Ammon's horn (tissue), 1 donor: Measurements from ENCODE around the gene EIF2S3B.
"Not testable (repeated sequence)": the region's sequence is repeated elsewhere in the genome, so short reads cannot be mapped to it uniquely, and the experiment has no call there.

Experiments used
- DNase-seq: peaks from one replicate; pipeline ENCODE4 v3.0.0-alpha.2; 2016; ENCODE audit warnings: low spot score

The EIF2S3B gene

GRCh38 chr12:10505620-10506019 is at the start of gene EIF2S3B:
Gene EIF2S3B, plus strand, starts transcription at chr12:10505890. Its CDS starts 13 bp downstream, at chr12:10505903.
- DNase-seq = no peak

DNA sequence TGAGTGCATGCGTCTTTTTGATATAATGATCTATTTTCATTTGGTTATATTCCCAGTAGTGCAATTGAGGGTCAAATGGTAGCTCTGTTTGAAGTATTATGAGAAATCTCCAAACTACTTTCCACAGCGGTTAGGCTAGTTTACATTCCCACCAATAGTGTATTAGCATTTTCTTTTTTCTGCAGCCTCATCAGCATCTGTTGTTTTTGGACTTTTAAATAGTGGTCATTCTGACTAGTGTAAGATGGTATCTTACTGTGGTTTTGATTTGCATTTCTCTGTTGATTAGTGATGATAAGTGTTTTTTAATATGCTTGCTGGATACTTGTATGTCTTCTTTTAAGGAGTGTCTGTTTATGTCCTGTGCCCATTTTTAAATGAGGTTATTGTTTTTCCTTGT is 48.8 kb upstream of the EIF2S3B start:
- no peak for DNase-seq

DNA sequence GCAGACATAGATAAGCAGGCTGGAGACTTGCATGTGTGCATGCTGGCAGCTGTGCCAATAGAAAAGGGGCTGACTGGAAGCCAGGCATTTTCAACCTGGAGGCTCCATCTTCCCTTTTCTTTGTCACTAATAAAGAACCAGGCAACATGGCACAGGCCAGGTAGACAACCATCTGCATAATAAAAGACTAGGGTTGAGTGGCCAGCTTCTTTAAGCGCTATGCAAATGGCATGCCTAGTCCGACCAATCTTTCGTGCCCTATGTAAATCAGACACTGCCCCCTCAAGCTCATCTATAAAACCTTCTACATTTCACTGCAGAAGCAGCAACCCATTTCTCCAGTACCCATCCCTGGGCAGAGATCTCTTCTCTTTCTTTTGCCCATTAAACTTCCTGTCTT is 47.9 kb upstream of the EIF2S3B start:
- no peak for DNase-seq

GRCh38 chr12:10466311-10466710 is 39.4 kb upstream of the EIF2S3B start:
- no peak for DNase-seq

DNA sequence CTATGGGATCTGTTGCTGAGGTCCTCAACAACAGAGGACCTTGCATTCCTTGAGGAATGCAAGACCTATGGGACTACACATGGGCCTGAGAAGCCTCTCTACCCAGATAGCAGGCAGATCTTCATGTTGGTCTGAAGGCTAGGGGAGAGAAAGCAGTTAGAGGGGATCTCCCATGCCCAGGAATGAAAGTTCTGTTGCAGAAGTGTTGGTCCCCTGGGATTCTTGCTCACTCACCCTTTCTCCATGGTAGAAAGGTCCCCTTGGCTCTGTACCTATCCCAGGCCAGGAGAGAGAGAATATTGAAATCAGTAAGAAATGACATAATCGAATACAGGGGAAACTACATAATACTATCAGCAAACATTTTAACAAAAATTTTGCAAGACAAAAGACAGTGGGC is 36.0 kb upstream of the EIF2S3B start:
- no peak for DNase-seq

GRCh38 chr12:10472808-10473207 is 32.9 kb upstream of the EIF2S3B start:
- not testable (repeated sequence) for DNase-seq

DNA sequence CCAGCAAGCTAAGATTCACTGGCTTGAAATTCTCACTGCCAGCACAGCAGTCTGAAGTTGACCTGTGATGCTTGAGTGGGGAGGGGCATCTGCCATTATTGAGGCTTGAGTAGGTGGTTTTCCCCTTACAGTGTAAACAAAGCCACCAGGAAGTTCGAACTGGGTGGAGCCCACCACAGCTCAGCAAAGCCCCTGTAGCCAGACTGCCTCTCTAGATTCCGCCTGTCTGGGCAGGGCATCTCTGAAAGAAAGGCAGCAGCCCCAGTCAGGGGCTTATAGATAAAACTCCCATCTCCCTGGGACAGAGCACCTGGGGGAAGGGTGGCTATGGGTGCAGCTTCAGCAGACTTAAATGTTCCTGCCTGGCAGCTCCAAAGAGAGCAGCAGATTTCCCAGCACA is 23.8 kb upstream of the EIF2S3B start:
- not testable (repeated sequence) for DNase-seq

DNA sequence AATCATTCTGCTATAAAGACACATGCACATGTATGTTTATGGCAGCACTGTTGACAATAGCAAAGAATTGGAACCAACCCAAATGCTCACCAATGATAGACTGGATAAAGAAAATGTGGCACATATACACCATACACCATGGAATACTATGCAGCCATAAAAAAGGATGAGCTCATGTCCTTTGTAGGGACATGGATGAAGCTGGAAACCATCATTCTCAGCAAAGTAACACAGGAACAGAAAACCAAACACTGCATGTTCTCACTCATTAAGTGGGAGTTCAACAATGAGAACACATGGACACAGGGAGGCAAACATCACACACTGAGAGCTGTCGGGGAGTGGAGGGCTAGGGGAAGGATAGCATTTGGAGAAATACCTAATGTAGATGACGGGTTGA is 18.4 kb upstream of the EIF2S3B start:
- not testable (repeated sequence) for DNase-seq

DNA sequence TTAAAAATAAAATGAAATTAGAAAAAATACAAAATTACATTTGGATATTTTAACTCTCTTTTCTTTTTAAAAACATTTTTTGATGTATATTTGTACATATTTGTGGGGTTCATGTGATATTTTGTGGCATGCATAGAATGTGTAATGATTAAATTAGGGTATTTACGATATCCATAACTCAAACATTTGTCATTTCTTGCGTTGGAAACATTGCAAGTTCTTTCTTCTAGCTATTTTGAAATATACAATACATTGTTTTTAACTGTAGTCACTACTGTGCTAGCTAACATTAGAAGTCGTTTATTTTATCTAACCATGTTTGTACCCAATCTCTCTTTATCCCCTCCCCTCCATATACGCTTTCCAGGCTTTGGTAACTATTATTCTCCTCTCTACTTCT is 13.9 kb upstream of the EIF2S3B start:
- DNase-seq = no peak

GRCh38 chr12:10497602-10498001 is 8.1 kb upstream of the EIF2S3B start:
- no peak for DNase-seq

DNA sequence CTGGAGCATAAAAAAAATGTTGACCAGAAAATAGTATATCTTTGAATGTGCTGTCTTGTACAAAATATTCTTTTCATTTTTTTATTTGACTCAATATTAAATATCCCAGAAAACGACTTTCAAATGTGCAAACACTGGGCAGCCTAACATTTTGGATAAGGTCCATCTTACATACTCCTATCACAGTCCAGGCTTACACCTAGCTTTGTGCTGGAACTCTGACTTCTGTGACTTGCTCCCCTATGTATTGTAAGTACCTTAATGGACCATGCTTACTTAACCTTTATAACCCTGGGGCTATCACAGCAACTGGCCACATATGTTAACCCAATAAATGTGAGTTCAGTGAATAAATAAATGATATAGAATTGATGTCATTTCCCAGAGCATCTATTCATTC is 7.6 kb upstream of the EIF2S3B start:
- DNase-seq = no peak

- DNase-seq = peak; percentile 16
Observed at GRCh38 chr12:10501030-10501429, 4.7 kb upstream of the EIF2S3B start.

DNA sequence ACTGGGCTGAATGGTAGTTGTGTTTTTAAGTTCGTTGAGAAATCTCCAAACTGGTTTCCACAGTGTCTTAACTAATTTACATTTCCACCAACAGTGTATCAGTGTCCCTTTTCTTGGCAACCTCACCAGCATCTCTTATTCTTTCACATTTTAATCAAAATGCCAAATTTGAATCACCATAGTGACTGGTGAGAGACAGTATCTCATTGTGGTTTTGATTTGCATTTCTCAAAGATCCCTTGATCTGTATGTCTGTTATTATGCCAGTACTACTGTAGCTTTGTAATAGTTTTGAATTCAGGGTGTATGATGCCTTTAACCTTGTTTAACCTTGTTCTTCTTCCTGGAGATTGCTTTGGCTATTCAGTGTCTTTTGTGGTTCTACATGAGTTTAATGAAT is 2.2 kb upstream of the EIF2S3B start:
- peak; percentile 16 for DNase-seq

- peak; percentile 28 for DNase-seq
Observed at GRCh38 chr12:10511756-10512355, 6.2 kb downstream of the EIF2S3B start.

GRCh38 chr12:10512798-10513197 is 7.1 kb downstream of the EIF2S3B start:
- DNase-seq = no peak

GRCh38 chr12:10521555-10521954 is 15.9 kb downstream of the EIF2S3B start:
- no peak for DNase-seq

DNA sequence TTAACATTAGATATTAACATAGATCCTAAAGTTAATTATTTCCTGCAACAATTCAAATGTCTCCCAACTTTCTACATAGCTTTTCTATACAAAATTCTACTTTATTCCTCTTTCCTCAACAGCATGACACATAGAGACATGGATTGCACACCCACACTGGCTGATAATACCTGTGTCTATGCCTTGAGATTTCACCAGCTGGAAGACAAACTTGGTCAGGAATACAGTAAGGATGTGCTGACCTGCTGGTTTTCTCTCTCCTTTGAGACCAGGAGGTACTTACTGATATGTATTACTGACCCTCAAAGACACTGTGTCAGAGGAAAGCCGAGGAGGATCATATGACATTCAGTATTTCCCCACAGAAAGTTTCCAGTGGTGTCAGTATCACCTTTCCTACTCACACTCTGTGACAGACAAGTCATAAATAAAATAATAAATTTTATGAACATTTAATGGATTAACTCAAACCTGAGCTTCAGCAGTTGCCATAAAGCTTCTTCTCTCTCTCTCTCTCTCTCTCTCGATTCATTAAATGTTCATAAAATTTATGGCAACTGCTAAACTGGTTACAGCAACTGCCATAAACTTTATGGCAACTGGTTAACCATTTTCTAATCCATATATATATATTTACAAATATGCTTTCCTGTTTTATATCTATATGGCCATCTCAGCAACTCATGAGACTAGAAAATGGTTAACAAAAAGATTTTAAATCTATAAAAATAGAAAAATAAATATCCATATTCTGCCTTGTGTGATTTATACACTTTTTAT is 22.7 kb downstream of the EIF2S3B start:
- no peak for DNase-seq

DNA sequence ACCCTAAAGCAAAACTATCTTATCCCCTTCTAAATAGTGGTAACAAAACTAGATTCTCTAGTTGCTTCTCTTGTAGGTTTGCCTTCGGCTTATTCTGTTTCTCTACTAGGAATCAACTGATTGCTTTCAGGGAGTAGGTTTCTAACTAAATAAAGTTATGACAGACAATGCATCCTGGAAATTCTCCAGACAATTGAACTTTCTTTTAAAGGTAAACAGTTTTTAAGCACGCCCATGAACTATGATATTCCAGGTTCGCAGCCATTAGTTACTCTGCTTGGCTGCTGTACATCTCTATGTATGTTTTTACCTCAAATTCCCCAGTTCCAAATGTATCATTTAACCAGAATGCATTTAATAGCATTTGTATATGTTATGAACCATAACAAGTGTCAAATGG is 23.9 kb downstream of the EIF2S3B start:
- DNase-seq = no peak

- DNase-seq = no peak
Observed at GRCh38 chr12:10537721-10538120, 32.0 kb downstream of the EIF2S3B start.

DNA sequence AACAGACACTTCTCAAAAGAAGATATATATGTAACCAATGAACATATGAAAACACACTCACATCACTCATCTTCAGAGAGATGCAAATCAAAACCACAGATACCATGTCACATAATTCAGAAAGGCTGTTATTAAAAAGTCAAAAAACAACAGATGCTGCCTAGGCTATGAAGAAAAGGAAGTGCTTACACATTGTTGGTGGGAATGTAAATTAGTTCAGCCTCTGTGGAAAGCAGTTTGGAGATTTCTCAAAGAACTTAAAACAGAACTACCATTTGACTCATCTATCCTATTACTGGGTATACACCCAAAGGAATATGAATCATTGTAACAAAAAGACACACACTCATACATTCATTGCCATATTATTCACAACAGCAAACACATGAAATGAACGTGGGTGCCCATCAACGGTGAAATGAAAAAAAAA is 35.1 kb downstream of the EIF2S3B start:
- DNase-seq = no peak

GRCh38 chr12:10543499-10543898 is 37.8 kb downstream of the EIF2S3B start:
- no peak for DNase-seq

- no peak for DNase-seq
Observed at GRCh38 chr12:10551375-10551774, 45.7 kb downstream of the EIF2S3B start.

DNA sequence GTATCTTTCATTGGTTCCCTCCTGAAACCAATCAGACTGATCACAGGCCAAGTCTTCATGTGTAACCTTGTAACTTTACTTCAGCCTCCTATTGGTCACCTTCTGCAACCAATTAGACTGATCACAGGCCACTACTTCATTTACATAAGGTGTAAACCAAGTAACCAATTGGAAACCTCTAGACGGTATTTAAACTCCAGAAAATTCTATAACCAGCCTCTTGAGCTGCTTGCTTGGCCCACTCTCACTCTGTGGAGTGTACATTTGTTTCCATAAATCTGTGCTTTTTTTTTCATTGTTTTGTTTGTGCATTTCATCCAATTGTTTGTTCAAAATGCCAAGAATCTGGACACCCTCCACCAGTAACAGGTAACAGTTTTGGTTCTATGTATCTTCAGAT is 47.5 kb downstream of the EIF2S3B start:
- no peak for DNase-seq
